GM21367 (cell line): ENCODE results near the gene DEPDC1.
"Not testable (repeated sequence)": the region's sequence is repeated elsewhere in the genome, so short reads cannot be mapped to it uniquely, and the experiment has no call there.

Source experiments
- ATAC-seq: cut with Tn5 transposase; IDR thresholded peaks from one replicate; pipeline ENCODE4 v1.9.1; 2021; ENCODE audit not compliant: unreplicated experiment

DEPDC1 gene

GRCh38 chr1:68496680-68497357 is at the start of gene DEPDC1:
TSS of gene DEPDC1 (minus strand) at chr1:68497082. CDS start at chr1:68496999, 83 bp downstream.
- peak; percentile 96 for ATAC-seq

GRCh38 chr1:68544651-68545050 is 47.8 kb upstream of the DEPDC1 start:
- ATAC-seq: no peak

- no peak for ATAC-seq
Observed at GRCh38 chr1:68542586-68542985, 45.7 kb upstream of the DEPDC1 start.

- no peak for ATAC-seq
Observed at GRCh38 chr1:68538941-68539340, 42.1 kb upstream of the DEPDC1 start.

- no peak for ATAC-seq
Observed at GRCh38 chr1:68528243-68528642, 31.4 kb upstream of the DEPDC1 start.

- ATAC-seq: no peak
Observed at GRCh38 chr1:68525781-68526180, 28.9 kb upstream of the DEPDC1 start.

- no peak for ATAC-seq
Observed at GRCh38 chr1:68521286-68521685, 24.4 kb upstream of the DEPDC1 start.

GRCh38 chr1:68516066-68516465 is 19.2 kb upstream of the DEPDC1 start:
- ATAC-seq: no peak

- ATAC-seq: no peak
Observed at GRCh38 chr1:68511254-68511653, 14.4 kb upstream of the DEPDC1 start.

- no peak for ATAC-seq
Observed at GRCh38 chr1:68506386-68506785, 9.5 kb upstream of the DEPDC1 start.

- ATAC-seq: no peak
Observed at GRCh38 chr1:68503085-68503484, 6.2 kb upstream of the DEPDC1 start.

- peak; percentile 9 for ATAC-seq
Observed at GRCh38 chr1:68497358-68497698, 446 bp upstream of the DEPDC1 start.

- ATAC-seq: peak; percentile 28
Observed at GRCh38 chr1:68495968-68496679, 758 bp downstream of the DEPDC1 start.

GRCh38 chr1:68495532-68495931 is 1.4 kb downstream of the DEPDC1 start:
- ATAC-seq: no peak

- ATAC-seq: no peak
Observed at GRCh38 chr1:68493193-68493592, 3.7 kb downstream of the DEPDC1 start.

- not testable (repeated sequence) for ATAC-seq
Observed at GRCh38 chr1:68492255-68492654, 4.6 kb downstream of the DEPDC1 start.

GRCh38 chr1:68490046-68490651 is 6.7 kb downstream of the DEPDC1 start:
- ATAC-seq: no peak

GRCh38 chr1:68485431-68486022 is 11.4 kb downstream of the DEPDC1 start:
- ATAC-seq: no peak

- no peak for ATAC-seq
Observed at GRCh38 chr1:68484618-68485017, 12.3 kb downstream of the DEPDC1 start.

- ATAC-seq: no peak
Observed at GRCh38 chr1:68481041-68481440, 15.8 kb downstream of the DEPDC1 start.

- ATAC-seq: no peak
Observed at GRCh38 chr1:68479501-68479900, 17.4 kb downstream of the DEPDC1 start.

GRCh38 chr1:68478662-68479061 is 18.2 kb downstream of the DEPDC1 start:
- ATAC-seq: no peak
